HG02970 (cell line): ENCODE measurements around the gene CCDC12.

Experiments used
- ATAC-seq: cut with Tn5 transposase; IDR thresholded peaks from one replicate; pipeline ENCODE4 v1.9.1; 2021; ENCODE audit warnings: mild to moderate bottlenecking, moderate library complexity, moderate number of reproducible peaks; ENCODE audit not compliant: unreplicated experiment, low FRiP score

Gene CCDC12

GRCh38 chr3:46899151-46900006, 77.2 kb downstream of the CCDC12 start:
- ATAC-seq, result no peak

- no peak for ATAC-seq
These were observed 78.0 kb downstream of the CCDC12 start for GRCh38 chr3:46898321-46899150.

- ATAC-seq, result no peak
These were observed 78.7 kb downstream of the CCDC12 start for GRCh38 chr3:46897829-46898320.

DNA sequence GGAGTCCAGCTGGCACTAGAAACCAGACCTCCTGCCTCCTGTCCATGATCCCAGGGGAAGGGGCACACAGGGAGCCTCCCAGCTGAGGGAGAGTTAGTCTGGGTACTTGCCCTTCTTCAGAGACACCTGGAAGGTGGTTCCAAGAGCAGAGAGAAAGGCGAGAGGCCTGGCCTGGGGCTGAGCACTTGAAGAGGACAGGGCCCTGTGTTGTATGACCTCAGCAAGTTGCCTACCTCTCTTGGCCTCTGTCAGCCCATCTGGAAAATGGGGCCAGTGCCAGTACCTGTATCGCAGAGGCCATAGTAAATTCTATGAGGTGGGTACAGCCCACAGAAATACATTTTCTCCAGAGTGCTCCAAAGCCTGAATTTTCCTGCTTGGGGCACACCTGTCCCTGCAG, 79.5 kb downstream of the CCDC12 start:
- no peak for ATAC-seq

GRCh38 chr3:46896386-46896785, 80.2 kb downstream of the CCDC12 start:
- ATAC-seq, result no peak

GRCh38 chr3:46895761-46896160, 80.8 kb downstream of the CCDC12 start:
- no peak for ATAC-seq

DNA sequence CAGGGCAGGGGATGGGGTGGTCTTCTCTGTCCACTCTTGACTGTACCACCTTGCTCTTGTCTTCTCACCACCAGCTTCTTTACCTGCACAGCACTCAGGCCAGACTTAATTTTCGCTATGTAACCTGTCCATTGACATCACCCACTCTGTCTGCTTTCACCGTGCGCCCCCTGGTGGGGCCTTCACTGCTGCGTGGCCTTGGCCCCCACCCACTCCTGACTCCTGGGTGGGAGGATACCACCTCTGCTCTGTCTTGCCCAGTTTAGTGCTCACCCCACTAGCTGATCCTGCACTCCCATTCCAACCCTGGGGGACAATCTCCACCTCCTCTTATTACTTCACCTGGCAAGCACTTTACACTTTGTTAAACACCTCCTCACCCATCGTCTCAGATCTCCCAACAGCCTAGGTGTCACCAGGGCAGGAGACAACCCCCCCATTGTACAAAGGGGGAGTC, 81.3 kb downstream of the CCDC12 start:
- no peak for ATAC-seq

DNA sequence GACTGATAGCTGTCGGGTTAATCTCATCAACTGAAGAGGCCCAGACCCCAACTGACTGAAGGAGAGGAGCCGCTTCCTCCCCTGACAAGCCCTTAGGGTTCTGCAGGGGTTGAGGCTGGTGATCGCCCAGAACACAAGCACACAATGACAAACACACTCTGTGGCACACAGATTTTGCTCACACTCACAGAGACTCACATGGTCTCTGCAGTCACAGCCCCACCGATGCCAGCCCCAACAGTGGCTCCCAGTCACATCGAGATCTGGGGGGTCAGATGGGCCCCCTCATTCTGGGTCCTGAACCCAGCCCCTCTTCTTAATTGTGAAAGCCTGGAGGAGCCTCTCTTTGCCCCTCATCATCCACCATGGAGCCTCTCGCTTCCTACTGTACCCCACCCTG, 82.3 kb downstream of the CCDC12 start:
- ATAC-seq, result no peak

DNA sequence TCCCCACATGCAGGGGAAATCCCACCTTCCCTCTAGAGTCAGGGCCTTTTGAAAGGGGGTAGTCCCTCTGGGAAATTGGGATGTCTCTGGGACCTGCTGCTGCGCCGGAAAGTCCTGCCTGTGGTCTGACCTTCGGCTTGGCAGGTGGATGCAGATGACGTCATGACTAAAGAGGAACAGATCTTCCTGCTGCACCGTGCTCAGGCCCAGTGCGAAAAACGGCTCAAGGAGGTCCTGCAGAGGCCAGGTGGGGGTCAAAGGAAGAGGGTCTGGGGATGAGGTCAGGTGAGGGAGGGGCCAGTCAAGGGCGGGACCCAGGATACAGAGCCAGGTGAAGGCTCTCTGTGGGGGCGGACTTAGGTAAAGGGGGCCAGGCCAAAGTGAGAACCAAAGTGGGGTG, 82.8 kb downstream of the CCDC12 start:
- no peak for ATAC-seq

- no peak for ATAC-seq
These were observed 83.3 kb downstream of the CCDC12 start for GRCh38 chr3:46893146-46893748.

- ATAC-seq, result no peak
These were observed 84.0 kb downstream of the CCDC12 start for GRCh38 chr3:46892285-46893145.

DNA sequence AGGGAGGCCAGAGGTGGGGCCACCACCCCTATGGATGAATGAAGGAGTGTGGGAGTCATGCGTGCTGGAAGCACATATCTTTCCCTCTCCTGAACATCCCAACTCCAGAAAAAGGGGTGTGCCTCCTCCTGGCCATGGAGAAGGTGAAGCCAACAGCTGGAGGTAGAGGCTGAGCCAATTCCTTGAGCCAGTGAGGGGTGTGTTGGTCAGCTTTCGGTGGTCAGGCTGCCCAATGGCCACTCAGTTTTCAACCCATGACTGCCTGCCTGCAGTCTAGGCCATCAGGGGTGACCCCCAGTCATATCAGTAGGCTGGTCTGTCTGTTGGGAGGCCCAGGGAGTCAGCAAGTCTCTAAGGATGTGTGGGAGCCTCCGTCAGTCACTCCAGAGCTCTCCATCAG, 85.4 kb downstream of the CCDC12 start:
- ATAC-seq, result no peak

- ATAC-seq, result no peak
These were observed 86.4 kb downstream of the CCDC12 start for GRCh38 chr3:46890132-46890531.

DNA sequence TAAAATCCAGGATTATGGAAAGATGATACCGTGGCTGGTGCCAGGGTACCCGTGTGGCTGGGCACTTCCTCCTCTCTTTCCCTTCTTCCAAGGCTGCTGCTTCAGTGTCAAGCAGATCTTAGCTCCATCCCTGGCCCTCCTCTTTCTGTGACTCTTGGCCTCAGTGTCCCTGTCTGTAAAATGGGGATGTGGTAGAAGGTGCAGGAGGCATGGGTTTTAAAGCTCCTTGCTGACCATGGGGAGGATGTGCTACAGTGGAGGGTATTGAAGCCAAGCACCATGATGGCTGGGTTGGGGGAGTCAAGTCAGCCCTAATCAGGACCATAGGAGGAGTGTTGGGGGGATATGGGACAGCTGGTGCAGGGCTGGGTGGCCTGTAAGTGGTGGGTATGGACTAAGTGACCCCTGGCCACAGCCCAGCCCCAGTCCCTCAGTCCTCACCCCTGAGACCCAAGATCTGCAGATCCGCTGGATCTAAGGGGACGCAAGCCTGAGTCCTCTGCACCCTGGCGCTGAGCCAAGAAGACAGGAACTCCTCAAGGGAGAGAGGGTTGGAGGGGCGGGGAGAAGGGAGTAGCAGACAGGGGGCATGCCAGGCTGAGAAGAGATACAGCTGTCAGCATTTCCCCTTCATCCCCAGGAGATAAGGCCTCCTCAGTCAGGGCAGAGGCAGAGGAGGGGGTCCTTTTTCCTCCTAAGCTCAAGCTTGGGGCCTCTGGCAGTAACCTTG, 87.0 kb downstream of the CCDC12 start:
- ATAC-seq, result no peak

DNA sequence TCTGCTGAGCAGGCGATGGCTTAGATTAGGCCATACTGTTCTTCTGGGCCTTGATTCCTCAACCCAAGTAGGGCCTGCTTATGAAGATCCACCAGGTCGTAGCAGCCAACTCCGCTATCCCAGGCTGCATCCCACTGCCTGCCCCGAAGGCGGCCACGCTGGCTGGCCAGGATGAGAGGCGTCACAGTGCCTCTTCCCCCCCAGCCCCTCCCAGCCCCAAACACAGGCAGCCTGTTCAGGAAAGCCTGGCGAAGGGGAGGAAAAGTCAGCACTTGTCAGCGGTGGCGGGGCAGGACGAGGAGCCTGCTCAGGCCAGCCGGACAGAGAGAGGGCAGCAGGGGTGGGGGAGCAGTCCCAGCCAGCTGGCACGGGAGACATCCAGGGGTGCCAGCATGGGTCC, 87.8 kb downstream of the CCDC12 start:
- ATAC-seq, result no peak

- ATAC-seq, result no peak
These were observed 88.5 kb downstream of the CCDC12 start for GRCh38 chr3:46887980-46888494.

DNA sequence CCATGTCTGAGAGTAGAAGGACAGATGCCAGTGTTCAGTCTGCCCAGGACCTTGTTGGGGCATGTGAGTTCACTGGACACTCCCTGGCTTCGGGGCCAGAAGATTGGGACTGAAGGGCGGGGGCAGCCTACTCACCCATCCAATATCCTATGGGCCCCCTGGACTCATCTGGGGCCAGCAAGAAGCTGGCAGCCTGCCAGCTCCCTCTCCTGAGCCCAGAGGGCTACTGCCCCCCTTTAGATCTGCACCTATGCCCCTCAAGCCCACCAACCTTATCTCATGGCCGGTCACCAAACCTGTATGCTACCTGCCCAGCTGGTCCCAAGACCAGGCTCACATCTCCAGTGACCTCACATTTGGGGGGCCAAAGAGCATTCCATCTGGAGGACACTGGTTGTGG, 90.9 kb downstream of the CCDC12 start:
- ATAC-seq, result no peak

DNA sequence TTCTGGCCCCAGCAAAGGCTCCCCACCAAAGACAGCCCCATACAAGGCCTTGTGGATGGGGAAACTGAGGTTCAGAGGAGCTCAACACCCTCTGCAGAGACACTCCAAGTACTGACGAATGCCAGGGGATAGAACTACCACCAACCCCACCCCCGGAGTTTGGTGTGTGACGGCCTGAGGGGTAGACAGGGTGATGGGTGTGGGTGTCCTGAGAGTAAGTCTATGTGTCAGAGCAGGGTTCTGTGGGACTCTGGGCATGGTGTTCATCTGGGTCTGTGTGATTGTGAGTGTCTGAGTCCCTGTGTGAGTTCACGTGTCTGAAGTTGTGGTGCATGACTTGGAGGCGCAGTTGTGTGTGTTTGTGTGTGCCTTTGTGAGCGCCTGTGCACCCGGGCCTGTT, 91.6 kb downstream of the CCDC12 start:
- no peak for ATAC-seq

DNA sequence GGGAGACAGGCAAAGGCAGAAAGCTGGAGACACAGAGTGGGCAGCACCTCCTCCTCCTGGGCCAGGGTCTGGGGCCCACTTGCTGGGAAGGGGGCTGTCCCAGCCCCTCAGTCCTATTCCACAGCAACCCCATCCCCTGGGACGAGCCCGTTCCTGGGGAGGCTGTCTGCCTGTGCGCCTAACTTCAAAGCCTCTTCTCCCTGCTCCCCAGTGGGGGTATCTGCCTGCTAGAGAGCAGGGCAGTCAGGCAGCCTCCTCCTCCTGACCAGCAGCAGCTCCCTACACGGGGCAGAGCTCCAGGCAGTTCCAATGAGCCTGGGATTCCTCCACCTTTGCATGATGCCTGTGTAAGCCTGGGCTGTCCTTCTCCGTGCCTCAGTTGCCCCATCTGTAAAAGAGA, 92.1 kb downstream of the CCDC12 start:
- ATAC-seq, result no peak
